Measurements from ENCODE around the gene C1QTNF5. TPM values are rescaled to one million over a fixed set of nuclear protein-coding genes. Genes with fewer than 3 reads are reported as not detected.

Gene C1QTNF5
- total RNA-seq, 1 experiment from 2014 or later: 2.3 TPM

- peak; percentile 60 for DNase-seq (ENCODE audit: low read depth)
These were observed 2.3 kb downstream of the C1QTNF5 start for GRCh38 chr11:119338318-119338890.

- DNase-seq (ENCODE audit: low read depth): peak; percentile 47
These were observed 2.9 kb downstream of the C1QTNF5 start for GRCh38 chr11:119337581-119338317.

GRCh38 chr11:119336744-119337469 is 3.8 kb downstream of the C1QTNF5 start:
- DNase-seq (ENCODE audit: low read depth): no peak

- DNase-seq (ENCODE audit: low read depth): peak; percentile 89
These were observed 4.8 kb downstream of the C1QTNF5 start for GRCh38 chr11:119335655-119336543.

GRCh38 chr11:119335091-119335654 is 5.5 kb downstream of the C1QTNF5 start:
- no peak for DNase-seq (ENCODE audit: low read depth)

GRCh38 chr11:119334174-119334930 is 6.3 kb downstream of the C1QTNF5 start, which contains the start of gene RNF26:
RNF26 (plus strand) TSS chr11:119334527; CDS start chr11:119335123, 596 bp downstream.
- DNase-seq (ENCODE audit: low read depth): peak; percentile 99

GRCh38 chr11:119332111-119332765 is 8.4 kb downstream of the C1QTNF5 start:
- no peak for DNase-seq (ENCODE audit: low read depth)

GRCh38 chr11:119330237-119330636 is 10.4 kb downstream of the C1QTNF5 start:
- DNase-seq (ENCODE audit: low read depth): no peak

- DNase-seq (ENCODE audit: low read depth): no peak
These were observed 11.4 kb downstream of the C1QTNF5 start for GRCh38 chr11:119329320-119329719.

- DNase-seq (ENCODE audit: low read depth): no peak
These were observed 16.5 kb downstream of the C1QTNF5 start for GRCh38 chr11:119324189-119324588.

GRCh38 chr11:119323532-119324033 is 17.1 kb downstream of the C1QTNF5 start:
- DNase-seq (ENCODE audit: low read depth): peak; percentile 68

- DNase-seq (ENCODE audit: low read depth): no peak
These were observed 17.7 kb downstream of the C1QTNF5 start for GRCh38 chr11:119322921-119323531.

GRCh38 chr11:119322360-119322739 is 18.3 kb downstream of the C1QTNF5 start:
- DNase-seq (ENCODE audit: low read depth): peak; percentile 58

GRCh38 chr11:119320776-119321524 is 19.7 kb downstream of the C1QTNF5 start:
- DNase-seq (ENCODE audit: low read depth): peak; percentile 88

GRCh38 chr11:119320240-119320775 is 20.4 kb downstream of the C1QTNF5 start:
- DNase-seq (ENCODE audit: low read depth): peak; percentile 19

GRCh38 chr11:119319700-119320239 is 20.9 kb downstream of the C1QTNF5 start:
- no peak for DNase-seq (ENCODE audit: low read depth)

GRCh38 chr11:119319136-119319699 is 21.5 kb downstream of the C1QTNF5 start:
- no peak for DNase-seq (ENCODE audit: low read depth)
